Right hindlimb (tissue), 1 donor: ENCODE data around the gene C10orf90.

Experiments used
- DNase-seq: peaks from one replicate; pipeline ENCODE4 v3.0.0-alpha.2; 2018

The C10orf90 gene

GRCh38 chr10:126417220-126417825 is 253.2 kb downstream of the C10orf90 start:
- DNase-seq: no peak

GRCh38 chr10:126409821-126410220 is 260.7 kb downstream of the C10orf90 start:
- no peak for DNase-seq

DNA sequence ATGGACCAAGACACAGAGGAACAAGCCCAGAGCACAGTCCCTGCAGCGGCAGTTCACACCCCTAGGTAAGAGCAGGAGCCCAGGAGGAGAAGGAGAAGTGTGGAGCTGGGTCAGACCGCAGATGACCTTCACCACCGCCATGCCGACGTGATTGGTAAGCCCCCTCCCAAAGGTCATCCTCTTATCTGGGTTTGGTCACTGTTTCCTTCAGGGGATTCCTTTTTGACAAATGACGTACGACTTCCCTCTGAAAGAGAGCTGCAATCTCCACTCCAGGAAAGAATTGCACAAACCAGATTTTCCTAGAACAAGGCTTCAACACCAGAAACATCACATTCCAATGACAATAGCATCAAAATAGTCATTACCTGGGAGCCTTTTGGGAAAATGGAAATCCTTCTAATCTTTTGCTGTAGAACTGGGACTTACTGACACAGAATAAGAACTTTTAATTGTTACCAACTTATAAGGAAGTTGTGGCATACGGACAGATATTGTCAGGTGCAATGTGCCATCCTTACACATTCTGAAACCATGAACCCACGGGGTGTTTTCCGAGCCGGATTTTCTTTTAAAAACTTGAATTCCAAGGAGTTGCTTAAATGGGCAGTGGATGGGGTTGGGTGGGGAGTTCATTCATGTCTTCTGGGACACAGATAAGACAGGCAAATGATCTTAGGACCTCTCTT is 261.4 kb downstream of the C10orf90 start:
- no peak for DNase-seq

- DNase-seq: no peak
Observed at GRCh38 chr10:126407831-126408230, 262.7 kb downstream of the C10orf90 start.

GRCh38 chr10:126405239-126405775 is 265.2 kb downstream of the C10orf90 start:
- DNase-seq: no peak

- DNase-seq: no peak
Observed at GRCh38 chr10:126402721-126403695, 267.5 kb downstream of the C10orf90 start.

DNA sequence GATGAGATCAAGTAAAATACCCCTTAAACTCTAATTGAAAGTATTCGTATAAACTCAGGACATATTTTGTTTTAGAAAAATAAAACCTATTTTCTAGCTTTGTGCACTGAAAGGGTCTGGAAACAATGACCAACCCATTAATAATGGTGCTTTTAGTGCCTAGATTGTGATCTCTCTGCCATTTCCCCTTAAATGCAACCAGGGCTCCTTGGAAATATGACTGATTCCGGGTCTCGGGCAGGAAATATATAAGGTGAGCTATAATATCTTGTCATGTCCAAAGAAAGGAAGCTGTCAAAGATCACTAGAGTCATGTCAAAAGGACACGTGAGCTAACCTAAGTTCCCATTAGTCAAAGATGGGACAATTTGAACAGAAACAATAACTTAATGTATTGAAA is 269.9 kb downstream of the C10orf90 start:
- DNase-seq: no peak

DNA sequence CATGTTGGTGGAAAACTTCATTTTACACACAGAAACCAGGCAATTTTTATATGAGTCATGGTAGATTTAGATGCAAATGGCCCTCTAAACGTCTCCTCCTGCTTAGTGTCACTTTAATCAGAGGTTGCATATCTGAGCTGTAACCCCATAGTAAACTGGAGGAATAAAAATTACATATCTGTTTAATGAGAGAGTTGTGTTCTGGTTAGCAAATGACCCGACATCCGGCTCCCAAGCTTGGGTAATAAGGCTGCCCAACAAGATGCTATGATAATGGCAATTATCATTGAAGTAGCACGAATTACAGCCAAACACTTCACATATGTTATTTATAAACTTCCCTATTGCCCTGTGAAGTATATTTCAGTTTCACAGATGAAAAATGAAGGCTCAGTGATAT is 271.6 kb downstream of the C10orf90 start:
- no peak for DNase-seq

DNA sequence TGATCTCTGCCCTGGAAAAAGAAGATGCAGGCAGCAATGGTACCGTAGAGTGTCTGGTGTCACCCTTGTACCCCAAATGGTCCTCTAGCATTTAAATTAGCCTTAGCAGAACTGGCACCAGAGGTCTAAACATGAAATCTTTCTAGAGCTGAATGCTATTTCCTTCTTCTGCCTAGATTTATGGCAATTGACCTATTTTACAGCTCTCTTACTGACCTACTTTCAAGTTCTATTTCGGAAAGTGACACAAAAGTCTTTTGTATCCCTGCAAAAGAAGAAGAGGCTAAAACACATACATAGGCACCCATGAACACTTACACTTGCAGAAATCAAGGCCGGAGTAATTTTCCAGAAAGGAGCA is 272.1 kb downstream of the C10orf90 start:
- DNase-seq: no peak

DNA sequence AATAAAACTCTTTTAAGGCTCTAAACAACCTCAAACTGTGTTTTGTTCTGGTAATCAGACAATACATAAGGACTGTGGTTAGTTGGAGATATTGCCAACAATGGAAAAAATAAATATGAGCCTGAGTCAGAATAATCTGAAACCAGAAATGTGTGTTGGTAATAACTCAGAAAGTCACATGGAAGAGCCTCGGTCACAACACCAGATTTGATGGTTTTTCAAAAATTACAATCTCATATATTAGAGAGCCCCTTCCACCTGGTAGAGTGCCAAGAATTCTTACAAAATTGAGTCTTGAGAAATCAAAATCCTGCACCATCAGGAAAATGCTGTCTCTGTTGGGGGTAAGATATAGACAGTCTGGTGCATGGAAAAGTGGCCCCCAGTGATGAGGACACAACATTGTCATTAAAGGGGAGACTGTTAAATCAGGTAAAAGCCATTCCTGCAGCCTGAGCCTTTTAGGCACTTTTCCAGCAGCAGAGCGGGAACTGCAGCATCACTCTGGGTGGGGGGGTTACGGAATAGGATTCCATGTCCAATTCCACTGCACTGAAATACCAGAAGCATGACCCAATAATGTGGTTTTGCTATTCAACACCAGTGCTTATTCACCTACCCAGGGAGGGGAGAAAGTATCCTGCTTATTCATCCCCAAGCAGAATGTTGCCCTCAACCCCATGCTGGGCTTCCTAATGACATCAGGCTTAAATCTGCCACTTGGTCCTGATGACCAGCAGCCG is 272.7 kb downstream of the C10orf90 start:
- no peak for DNase-seq

DNA sequence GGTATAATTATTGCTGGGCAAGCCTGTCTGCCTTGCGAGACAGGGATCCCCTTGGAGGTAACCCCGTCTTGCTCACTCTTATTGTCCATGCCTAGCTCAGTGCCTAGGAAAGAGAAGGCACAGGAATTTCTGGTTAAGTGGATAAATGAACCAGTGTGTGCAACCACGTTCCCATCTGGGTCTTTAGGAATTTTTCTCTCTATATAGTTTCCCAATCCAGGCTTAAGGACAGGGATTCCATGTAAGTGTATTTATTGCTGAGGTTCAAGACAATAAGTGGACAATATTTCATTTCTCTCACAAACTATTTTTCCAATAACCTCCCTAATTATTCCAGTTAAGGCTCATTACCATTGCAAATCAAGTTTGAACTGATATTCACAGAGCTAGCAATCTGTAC is 273.3 kb downstream of the C10orf90 start:
- no peak for DNase-seq

DNA sequence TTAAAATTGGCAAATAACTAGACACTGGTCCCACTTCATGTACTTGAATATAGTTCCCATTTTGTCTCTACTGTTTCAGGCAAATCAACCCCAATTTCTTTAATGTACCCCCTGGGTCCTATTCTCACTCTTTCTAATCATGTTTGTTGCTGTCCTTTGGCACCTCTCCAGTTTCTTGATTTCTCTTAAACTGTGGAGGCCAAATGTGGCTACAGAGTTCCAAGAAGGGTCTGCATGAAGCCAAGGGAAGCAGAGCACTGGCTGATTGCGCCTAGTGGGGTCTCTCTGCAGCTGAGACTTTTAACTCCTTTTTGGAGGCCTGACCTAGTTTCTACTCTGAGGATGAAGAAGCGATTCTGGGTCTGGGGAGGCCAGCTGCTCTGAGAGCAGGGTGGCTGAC is 275.5 kb downstream of the C10orf90 start:
- DNase-seq: peak; percentile 56

DNA sequence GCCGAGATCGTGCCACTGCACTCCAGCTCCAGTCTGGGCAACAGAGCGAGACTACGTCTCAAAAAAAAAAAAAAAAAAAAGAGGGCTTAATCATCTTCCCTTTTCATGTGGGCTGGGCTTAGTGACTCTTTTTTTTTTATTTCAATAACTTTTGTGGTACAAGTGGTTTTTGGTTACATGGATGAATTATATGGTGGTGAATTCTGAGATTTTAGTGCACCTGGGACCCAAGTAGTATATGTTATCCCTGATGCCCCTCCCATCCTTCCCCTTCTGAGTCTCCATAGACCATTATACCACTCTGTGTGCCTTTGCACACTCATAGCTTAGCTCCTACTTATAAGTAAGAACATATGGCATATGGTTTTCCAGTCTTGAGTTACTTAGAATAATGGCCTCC is 277.4 kb downstream of the C10orf90 start:
- no peak for DNase-seq

DNA sequence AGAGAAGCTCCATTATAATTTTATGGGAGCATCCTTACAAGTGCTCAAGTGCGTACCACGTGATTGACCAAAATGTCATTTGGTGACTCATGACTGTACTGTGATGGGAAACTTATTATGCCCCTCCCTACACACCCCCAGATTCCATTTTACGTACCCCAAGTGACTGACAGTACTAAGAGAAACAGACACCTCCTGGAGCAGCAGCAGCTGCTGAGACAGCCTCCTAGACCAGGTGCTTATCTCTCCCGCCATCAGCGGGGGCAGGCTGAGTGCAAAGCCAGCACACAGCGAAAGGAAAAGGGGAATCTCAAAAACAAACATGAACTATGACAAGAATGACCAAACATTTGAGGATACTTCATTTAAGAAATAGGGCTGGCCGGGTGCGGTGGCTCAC is 278.0 kb downstream of the C10orf90 start:
- no peak for DNase-seq

DNA sequence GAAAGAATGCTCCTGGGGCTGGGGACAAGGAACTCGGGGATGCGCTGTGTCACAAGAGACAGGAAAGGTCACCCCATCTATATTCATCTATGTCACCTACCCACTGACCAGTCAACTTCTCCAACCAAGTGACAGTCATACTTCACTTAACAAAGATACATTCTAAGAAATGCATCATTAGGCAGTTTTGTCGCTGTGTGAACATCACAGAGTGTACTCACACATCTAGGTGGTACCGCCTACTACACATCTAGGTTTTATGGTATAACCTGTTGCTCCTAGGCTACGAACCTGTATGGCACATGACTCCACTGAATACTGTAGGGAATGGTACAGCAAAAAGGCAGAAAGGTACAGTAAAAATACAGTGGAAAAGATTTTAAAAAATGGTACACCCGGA is 278.4 kb downstream of the C10orf90 start:
- no peak for DNase-seq

DNA sequence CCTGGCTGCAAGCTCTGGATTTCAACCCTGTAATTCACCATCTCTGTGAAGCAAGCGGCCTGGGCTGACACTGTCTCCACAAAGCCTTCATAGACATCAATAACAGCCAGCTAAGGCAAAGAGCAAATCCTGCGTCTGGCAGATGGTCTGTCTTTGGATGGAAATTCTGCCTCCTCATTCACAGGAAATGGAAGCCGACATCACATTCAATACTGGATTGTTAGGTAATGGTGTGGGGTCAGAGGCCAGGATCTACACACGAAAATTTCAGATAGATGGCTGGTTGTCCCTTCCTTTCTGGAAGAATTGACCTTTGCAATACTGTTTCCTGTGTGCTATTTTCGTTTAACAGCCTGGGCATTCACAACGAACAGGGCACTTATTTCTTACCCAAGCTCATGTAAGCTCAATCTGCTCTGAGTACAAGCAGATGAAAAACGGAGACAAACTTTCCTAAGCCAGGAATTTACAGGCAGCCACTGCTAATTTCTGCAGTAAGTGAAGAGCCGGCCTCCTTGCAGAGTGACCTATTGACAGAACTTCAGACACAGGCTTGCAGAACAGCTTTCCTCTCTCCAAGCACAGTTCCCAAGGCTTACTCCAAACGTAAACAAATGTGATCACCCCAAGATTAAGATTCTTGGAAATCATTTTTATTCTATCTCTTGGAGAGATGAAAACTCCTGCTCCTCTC is 279.2 kb downstream of the C10orf90 start:
- peak; percentile 61 for DNase-seq

- no peak for DNase-seq
Observed at GRCh38 chr10:126390324-126390723, 280.2 kb downstream of the C10orf90 start.

GRCh38 chr10:126387931-126388911 is 282.3 kb downstream of the C10orf90 start, which contains the start of gene ADAM12:
TSS of gene ADAM12 (minus strand) at chr10:126388477. CDS start at chr10:126388145, 332 bp downstream.
- peak; percentile 82 for DNase-seq

- DNase-seq: peak; percentile 91
Observed at GRCh38 chr10:126387041-126387921, 283.2 kb downstream of the C10orf90 start.
